H1 (cell line): ENCODE results near the gene TAGLN2. TPM values are rescaled to one million over a fixed set of nuclear protein-coding genes. Genes with fewer than 3 reads are reported as not detected.

Source experiments
- CTCF ChIA-PET: fragments of 300-600 bp; sonication (Branson Sonifier 250); formaldehyde crosslinking; loops from one replicate; lab custom pipeline; 2021; ENCODE audit not compliant: partially characterized antibody; lab: Charles Lee
- POLR2A ChIA-PET: fragments of 300-600 bp; sonication (Branson Sonifier 250); formaldehyde crosslinking; loops from one replicate; lab custom pipeline; 2021; ENCODE audit warnings: inconsistent platforms; ENCODE audit not compliant: partially characterized antibody; lab: Charles Lee
- DNase-seq, 2 experiments: peaks; one replicate each; pipeline versions ENCODE4 v3.0.0 to v3.0.0-alpha.2; 2010 to 2022; ENCODE audit warnings: low spot score in 2 of 2, low read depth in 1 of 2, mixed read lengths in 1 of 2
- FAIRE-seq: peaks from 2 replicates; lab custom pipeline; 2011; peaks lifted over from hg19 to GRCh38; lab: Jason Lieb, UNC
- H2AFZ ChIP-seq: 2 replicates; pipeline ENCODE4 v1.8.1; 2012; ENCODE audit warnings: low read length, inconsistent platforms
- H2AK5ac ChIP-seq: 2 replicates; pipeline ENCODE4 v1.6.1; 2013; ENCODE audit warnings: low read depth, low read length
- H2BK120ac ChIP-seq: replicated peaks from 2 replicates; pipeline ENCODE3; 2013; ENCODE audit warnings: low read depth, low read length, inconsistent platforms
- H2BK12ac ChIP-seq: 2 replicates; pipeline ENCODE4 v1.6.1; 2013; ENCODE audit warnings: low read depth, low read length
- H2BK15ac ChIP-seq: 2 replicates; pipeline ENCODE4 v1.6.1; 2013; ENCODE audit warnings: low read length
- H2BK20ac ChIP-seq: 2 replicates; pipeline ENCODE4 v1.6.1; 2013; ENCODE audit warnings: low read length
- H2BK5ac ChIP-seq: 2 replicates; pipeline ENCODE4 v1.6.1; 2013; ENCODE audit warnings: low read depth, low read length
- H3K14ac ChIP-seq: 2 replicates; pipeline ENCODE4 v1.6.1; 2013; ENCODE audit warnings: inconsistent platforms; ENCODE audit not compliant: insufficient read length
- H3K18ac ChIP-seq: 2 replicates; pipeline ENCODE4 v1.6.1; 2013; ENCODE audit warnings: low read length; ENCODE audit errors: extremely low read depth
- H3K23ac ChIP-seq: 2 replicates; pipeline ENCODE4 v1.6.1; 2013; ENCODE audit warnings: inconsistent platforms; ENCODE audit not compliant: insufficient read length
- H3K23me2 ChIP-seq: 2 replicates; pipeline ENCODE4 v1.6.1; 2013; ENCODE audit warnings: low read depth, low read length
- H3K27ac ChIP-seq: 2 replicates; pipeline ENCODE4 v1.6.1; 2011; ENCODE audit warnings: low read depth, low read length, inconsistent platforms
- H3K27me3 ChIP-seq, 4 experiments: replicated peaks in 1 of 4; 1 replicate in 1 of 4; 2 replicates in 3 of 4; pipeline versions ENCODE4 v1.6.1 to v1.8.1; 2011 to 2013; ENCODE audit warnings: low read length in 3 of 4, mild to moderate bottlenecking in 3 of 4, inconsistent platforms in 2 of 4, mixed read lengths in 2 of 4, moderate library complexity in 1 of 4; ENCODE audit not compliant: control insufficient read depth in 3 of 4, insufficient read depth in 3 of 4; ENCODE audit errors: extremely low read depth in 1 of 4
- H3K36me3 ChIP-seq, 4 experiments: 2 replicates each; pipeline versions ENCODE4 v1.6.1 to v1.8.1; 2011 to 2013; ENCODE audit warnings: mild to moderate bottlenecking in 4 of 4, low read length in 3 of 4, moderate library complexity in 2 of 4, control low read depth in 1 of 4, inconsistent platforms in 1 of 4; ENCODE audit not compliant: insufficient read depth in 4 of 4, control insufficient read depth in 2 of 4
- H3K4ac ChIP-seq: replicated peaks from 2 replicates; pipeline ENCODE3; 2013; ENCODE audit warnings: low read length, low read depth, mixed read lengths, inconsistent platforms; ENCODE audit not compliant: insufficient read length
- H3K4me1 ChIP-seq, 4 experiments: replicated peaks in 1 of 4; 1 replicate in 1 of 4; 2 replicates in 3 of 4; pipeline versions ENCODE4 v1.6.1 to v1.8.1; 2011 to 2013; ENCODE audit warnings: low read length in 3 of 4, inconsistent platforms in 2 of 4, mixed read lengths in 1 of 4; ENCODE audit not compliant: insufficient read depth in 4 of 4, control insufficient read depth in 3 of 4
- H3K4me2 ChIP-seq, 2 experiments: 2 replicates each; pipeline versions ENCODE4 v1.6.1 to v1.8.1; 2011 to 2013; ENCODE audit warnings: low read depth in 2 of 2, low read length in 2 of 2, control low read depth in 1 of 2, inconsistent platforms in 1 of 2, mild to moderate bottlenecking in 1 of 2; ENCODE audit not compliant: insufficient read depth in 1 of 2
- H3K4me3 ChIP-seq, 4 experiments: fragments of 200-600, 300-600 bp in 1 of 4; sonication (generic), shearing (Covaris generic), sonication (Bioruptor Twin) in 1 of 4; 2 replicates each; pipeline versions ENCODE4 v1.5.1 to v1.8.1; 2011 to 2016; ENCODE audit warnings: low read length in 4 of 4, low read depth in 3 of 4, control low read depth in 2 of 4, inconsistent platforms in 2 of 4, mild to moderate bottlenecking in 2 of 4, mixed read lengths in 1 of 4, moderate library complexity in 1 of 4; ENCODE audit not compliant: insufficient read depth in 2 of 4; ENCODE audit errors: extremely low read depth in 1 of 4
- H3K56ac ChIP-seq: replicated peaks from 2 replicates; pipeline ENCODE3; 2013; ENCODE audit warnings: low read depth, mild to moderate bottlenecking, mixed read lengths, low read length, inconsistent platforms; ENCODE audit not compliant: insufficient read length
- H3K79me1 ChIP-seq: 2 replicates; pipeline ENCODE4 v1.6.1; 2013; ENCODE audit warnings: low read depth, low read length, control low read depth
- H3K79me2 ChIP-seq, 2 experiments: 2 replicates each; pipeline versions ENCODE4 v1.6.1 to v1.8.1; 2012 to 2013; ENCODE audit warnings: low read length in 2 of 2, mild to moderate bottlenecking in 2 of 2, inconsistent platforms in 1 of 2; ENCODE audit not compliant: insufficient read depth in 2 of 2, control insufficient read depth in 1 of 2
- H3K9ac ChIP-seq, 4 experiments: replicated peaks in 1 of 4; 1 replicate in 1 of 4; 2 replicates in 3 of 4; pipeline versions ENCODE4 v1.6.1 to v1.8.1; 2011 to 2013; ENCODE audit warnings: low read depth in 3 of 4, low read length in 3 of 4, control low read depth in 2 of 4, mild to moderate bottlenecking in 2 of 4, moderate library complexity in 2 of 4, inconsistent platforms in 1 of 4; ENCODE audit errors: extremely low read depth in 1 of 4
- H3K9me3 ChIP-seq, 2 experiments: 2 replicates each; pipeline versions ENCODE4 v1.6.1 to v1.8.1; 2012 to 2013; ENCODE audit warnings: mild to moderate bottlenecking in 2 of 2, moderate library complexity in 2 of 2, control low read depth in 1 of 2, inconsistent platforms in 1 of 2, low read depth in 1 of 2, low read length in 1 of 2, mixed read lengths in 1 of 2; ENCODE audit not compliant: insufficient read depth in 2 of 2
- H4K20me1 ChIP-seq, 2 experiments: replicated peaks in 1 of 2; 2 replicates each; pipeline versions ENCODE3 to v1.8.1; 2011 to 2013; ENCODE audit warnings: inconsistent platforms in 2 of 2, low read length in 2 of 2, mild to moderate bottlenecking in 1 of 2; ENCODE audit not compliant: insufficient read depth in 2 of 2, control insufficient read depth in 1 of 2
- H4K5ac ChIP-seq: 2 replicates; pipeline ENCODE4 v1.6.1; 2013; ENCODE audit warnings: low read length, low read depth, mixed read lengths, inconsistent platforms; ENCODE audit not compliant: insufficient read length
- H4K8ac ChIP-seq: 2 replicates; pipeline ENCODE4 v1.8.0; 2013; ENCODE audit warnings: mild to moderate bottlenecking, moderate library complexity, low read length, inconsistent platforms; ENCODE audit not compliant: insufficient read depth; ENCODE audit errors: extremely low read depth
- H4K91ac ChIP-seq: replicated peaks from 2 replicates; pipeline ENCODE3; 2013; ENCODE audit warnings: low read length, mixed read lengths, inconsistent platforms; ENCODE audit not compliant: insufficient read length
- BACH1 ChIP-seq: IDR thresholded peaks from 2 replicates; pipeline ENCODE4 v1.6.1; 2012; ENCODE audit warnings: low read length, improper control_type of control experiment
- BCL11A ChIP-seq, 2 experiments: IDR thresholded peaks; one replicate each; pipeline ENCODE4 v1.6.1; 2011; ENCODE audit warnings: low read depth in 2 of 2, low read length in 2 of 2, mild to moderate bottlenecking in 2 of 2
- CTBP2 ChIP-seq: IDR thresholded peaks from 2 replicates; pipeline ENCODE4 v1.7.0; 2011; ENCODE audit warnings: borderline replicate concordance, mild to moderate bottlenecking, moderate library complexity, mixed read lengths, low read length; ENCODE audit not compliant: insufficient read depth, insufficient read length
- E2F6 ChIP-seq: IDR thresholded peaks from 2 replicates; pipeline ENCODE4 v1.6.1; 2012; ENCODE audit warnings: inconsistent platforms
- JUN ChIP-seq: IDR thresholded peaks from 2 replicates; pipeline ENCODE4 v1.6.1; 2011; ENCODE audit warnings: low read depth, mild to moderate bottlenecking, improper control_type of control experiment, low read length
- KDM5A ChIP-seq: fragments of 200-600 bp; IDR thresholded peaks from 2 replicates; pipeline ENCODE4 v1.7.1; 2012; ENCODE audit warnings: mild to moderate bottlenecking, low read length, inconsistent platforms, mixed read lengths
- POU5F1 ChIP-seq: IDR thresholded peaks from 2 replicates; pipeline ENCODE4 v1.6.1; 2011; ENCODE audit warnings: low read depth, mild to moderate bottlenecking, low read length, moderate library complexity
- RAD21 ChIP-seq, 2 experiments: IDR thresholded peaks in 1 of 2; conservative IDR thresholded peaks in 1 of 2; 2 replicates each; pipeline ENCODE4 v1.6.1; 2011; ENCODE audit warnings: low read depth in 2 of 2, low read length in 2 of 2, improper control_type of control experiment in 1 of 2, inconsistent platforms in 1 of 2, mild to moderate bottlenecking in 1 of 2, moderate library complexity in 1 of 2
- SIN3A ChIP-seq, 2 experiments: IDR thresholded peaks in 1 of 2; conservative IDR thresholded peaks in 1 of 2; 2 replicates each; pipeline ENCODE4 v1.6.1; 2011 to 2012; ENCODE audit warnings: low read length in 2 of 2, improper control_type of control experiment in 1 of 2, low read depth in 1 of 2, mild to moderate bottlenecking in 1 of 2
- SIX5 ChIP-seq: IDR thresholded peaks from 2 replicates; pipeline ENCODE4 v1.6.1; 2011; ENCODE audit warnings: mild to moderate bottlenecking, low read depth, low read length
- SRF ChIP-seq: IDR thresholded peaks from 2 replicates; pipeline ENCODE4 v1.6.1; 2011; ENCODE audit warnings: mild to moderate bottlenecking, low read depth, low read length, moderate library complexity
- TAF1 ChIP-seq: IDR thresholded peaks from 2 replicates; pipeline ENCODE4 v1.6.1; 2011; ENCODE audit warnings: mild to moderate bottlenecking, low read depth, low read length
- TBP ChIP-seq: IDR thresholded peaks from 2 replicates; pipeline ENCODE4 v1.6.1; 2011; ENCODE audit warnings: low read depth, low read length, improper control_type of control experiment
- WGBS, 2 experiments: shearing (Covaris generic) in 1 of 2; methylation state at CpG; one replicate each; pipeline versions ENCODE4 v1.1.6 to v1.1.7; 2013 to 2015; ENCODE audit warnings: low lambda C conversion rate in 2 of 2, mixed read lengths in 2 of 2, inconsistent platforms in 1 of 2, low coverage in 1 of 2, missing lambda C conversion rate in 1 of 2; ENCODE audit not compliant: insufficient replicate concordance in 2 of 2, insufficient coverage in 1 of 2, insufficient read length in 1 of 2; ENCODE audit errors: extremely low coverage in 1 of 2, missing lambda C conversion rate in 1 of 2; 5-methylcytosine and 5-hydroxymethylcytosine counted together
- polyA plus RNA-seq, 7 experiments: library from polyadenylated mRNA; depleted of rRNA in 3 of 7; stranded (reverse) in 5 of 7; unstranded in 2 of 7; fragments of >200 nt in 5 of 7; fragments of 200-250 nt in 2 of 7; gene quantifications; 1 replicate in 5 of 7; 2 replicates in 1 of 7; 4 replicates in 1 of 7; pipeline versions ENCODE4 v1.2.1 to v1.2.3, GENCODE V29; 2011 to 2013; ENCODE audit warnings: missing spikeins in 2 of 7, mixed read lengths in 2 of 7
- total RNA-seq: library from RNA; stranded (reverse); fragmentation: NEBNext Ultra II Directional; extraction: Animal tissue kit (Norgen Biotek cat#: 25700); gene quantifications from 2 replicates; pipeline ENCODE4 v1.2.1, GENCODE V29; 2021

TAGLN2 gene
- total and polyA plus RNA-seq, 2 of the 8 experiments (the other 6 are each of a cell fraction or from before 2014, with no cell fraction given), result 93.0 to 114 TPM

GRCh38 chr1:159930634-159931033 lies 5.3 kb upstream of the TAGLN2 start:
- no peak overlapping the region for H3K18ac ChIP-seq
- H3K4me3 ChIP-seq, result no peak overlapping the region
- H3K14ac ChIP-seq, result no peak overlapping the region
- H3K79me1 ChIP-seq, result no peaks in the 10 kb centered on the region
- H2BK12ac ChIP-seq, result no peak overlapping the region
- H2BK20ac ChIP-seq, result no peak overlapping the region
- WGBS, 2 experiments, result 92% methylated on average over 8 of the region's 8 CpGs; no CpG with 5 or more reads in 1 of the 2 experiments
- H2AFZ ChIP-seq, result no peak overlapping the region
- no peak overlapping the region for H3K27ac ChIP-seq
- H3K56ac ChIP-seq, result no peak overlapping the region
- DNase-seq (no peak), FAIRE-seq (no peak)
- no peak overlapping the region; the same call in 1 of the 2 replicates for H2BK5ac ChIP-seq
- H3K79me2 ChIP-seq, result no peaks in the 10 kb centered on the region
- H3K4me2 ChIP-seq, result no peak overlapping the region
- H2AK5ac ChIP-seq, result no peak overlapping the region
- no peak overlapping the region for H2BK15ac ChIP-seq
- H3K36me3 ChIP-seq, result peaks cover 3 to 38% (median 18%) of the 10 kb centered on the region in 4 experiments; a peak in 6 of 8 replicates
- H3K23me2 ChIP-seq, result peaks cover 2% of the 10 kb centered on the region; the same call in 1 of the 2 replicates
- no peaks in the 10 kb centered on the region for H3K27me3 ChIP-seq
- peaks cover 0 to 3% of the 10 kb centered on the region in 2 experiments for H4K20me1 ChIP-seq
- no peak overlapping the region for H2BK120ac ChIP-seq
- H3K4ac ChIP-seq, result no peak overlapping the region
- H3K9ac ChIP-seq, result no peak overlapping the region
- H3K9me3 ChIP-seq, result no peaks in the 10 kb centered on the region
- POLR2A ChIA-PET, result interaction anchor here (1.0 to 3.0 kb wide), 5 partner anchors 9 to 96 kb away, joined by 3 to 15 read pairs (median 4); partner anchors contain the start of gene IGSF9
- CTCF ChIA-PET, result interaction anchor here (0.7 to 35.5 kb wide), 15 partner anchors 9 to 717 kb away, joined by 3 to 696 read pairs (median 4); partner anchors contain the start of gene CFAP45
- no peak overlapping the region for H4K5ac ChIP-seq
- peaks cover 0 to 4% (median 1%) of the 10 kb centered on the region in 4 experiments; a peak in 5 of 7 replicates for H3K4me1 ChIP-seq
- H4K91ac ChIP-seq, result no peak overlapping the region
- no peak overlapping the region for H3K23ac ChIP-seq
- no peak overlapping the region for H4K8ac ChIP-seq
- no peak for TF ChIP-seq E2F6
- TF ChIP-seq POU5F1, result no peak
- TF ChIP-seq JUN, result no peak
- no peak for TF ChIP-seq BACH1
- TF ChIP-seq SIX5, result no peak
- no peak for TF ChIP-seq CTBP2
- TF ChIP-seq BCL11A (IDR thresholded peaks at IDR 0.05; ENCODE audit: low read depth in 2 of 2, low read length in 2 of 2), result no peak
- no peak for TF ChIP-seq SRF
- TF ChIP-seq KDM5A, result no peak
- TF ChIP-seq RAD21 (IDR thresholded peaks at IDR 0.05 in 1 of 2, conservative IDR thresholded peaks at IDR 0.05 in 1 of 2; ENCODE audit: low read depth in 2 of 2, low read length in 2 of 2), result no peak
- TF ChIP-seq TAF1, result no peak
- TF ChIP-seq SIN3A (conservative IDR thresholded peaks at IDR 0.05 in 1 of 2, IDR thresholded peaks at IDR 0.05 in 1 of 2; ENCODE audit: low read depth in 1 of 2, low read length in 2 of 2), result no peak
- TF ChIP-seq TBP, result no peak
